Measurements from ENCODE around the gene RBMS1.

GRCh38 chr2:160290598-160290997 lies 203.0 kb downstream of the RBMS1 start:
- no peak for TF ChIP-seq CTCF (IDR thresholded peaks at IDR 0.05)
- TF ChIP-seq POLR2AphosphoS5 (IDR thresholded peaks at IDR 0.05) = no peak
- no peak for TF ChIP-seq POLR2A (IDR thresholded peaks at IDR 0.05)

Data from breast epithelium (tissue), 3 donors.